ENCODE data around the gene RFK.
"Not testable (repeated sequence)": the region's sequence is repeated elsewhere in the genome, so short reads cannot be mapped to it uniquely, and the experiment has no call there.

The RFK gene

GRCh38 chr9:76373784-76374474 is 20.3 kb downstream of the RFK start:
- DNase-seq (ENCODE audit: low read depth in 1 of 2, low spot score in 1 of 2): no peak
- in situ Hi-C loops (cut with HindIII; ENCODE audit: low pct_unique_long_range_greater_than_20kb, low sequenced_read_pairs): no loop called here
- TF ChIP-seq JUND (IDR thresholded peaks at IDR 0.05; ENCODE audit: low read depth): no peak

- in situ Hi-C loops (cut with HindIII; ENCODE audit: low pct_unique_long_range_greater_than_20kb, low sequenced_read_pairs): no loop called here
- no peak for TF ChIP-seq JUND (IDR thresholded peaks at IDR 0.05; ENCODE audit: low read depth)
- no peak for DNase-seq (ENCODE audit: low read depth in 1 of 2, low spot score in 1 of 2)
These were observed 20.9 kb downstream of the RFK start for GRCh38 chr9:76373173-76373783.

DNA sequence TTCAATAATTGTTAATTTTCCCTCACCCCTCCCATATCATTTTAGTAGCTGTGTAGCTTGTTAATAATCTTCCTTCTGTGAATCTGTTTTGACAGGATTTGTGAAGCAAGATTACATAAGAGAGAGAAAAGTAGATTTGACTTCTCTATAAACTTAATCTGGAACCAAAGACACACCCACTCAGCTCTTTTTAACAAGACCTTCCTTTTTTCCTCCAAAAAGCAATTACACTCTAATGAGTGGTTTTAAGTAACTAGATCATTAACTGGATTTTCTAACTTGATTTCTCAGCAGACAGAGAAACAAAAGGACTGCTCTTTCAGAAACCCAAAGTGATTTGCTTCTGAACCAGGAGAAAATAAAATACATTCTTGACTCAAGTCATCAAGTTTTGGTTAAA is 21.9 kb downstream of the RFK start:
- DNase-seq (ENCODE audit: low read depth in 1 of 2, low spot score in 1 of 2): no peak
- TF ChIP-seq JUND (IDR thresholded peaks at IDR 0.05; ENCODE audit: low read depth): no peak
- in situ Hi-C loops (cut with HindIII; ENCODE audit: low pct_unique_long_range_greater_than_20kb, low sequenced_read_pairs): no loop called here

DNA sequence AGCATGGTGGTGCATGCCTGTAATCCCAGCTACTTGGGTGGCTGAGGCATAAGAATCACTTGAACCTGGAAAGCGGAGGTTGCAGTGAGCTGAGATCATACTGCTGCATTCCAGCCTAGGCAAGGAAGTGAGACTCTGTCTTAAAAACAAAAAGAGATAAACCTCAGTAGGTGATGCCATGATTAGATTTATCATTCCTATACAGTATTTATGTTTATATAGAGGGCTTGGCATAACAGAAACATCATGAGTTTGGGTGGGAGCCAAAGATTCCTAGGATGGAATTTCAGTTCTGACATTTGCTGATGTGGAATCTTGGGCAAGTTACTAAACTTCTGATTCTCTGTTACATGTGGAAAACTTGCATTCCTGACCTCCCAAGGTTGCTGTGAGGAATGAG is 22.3 kb downstream of the RFK start:
- in situ Hi-C loops (cut with HindIII; ENCODE audit: low pct_unique_long_range_greater_than_20kb, low sequenced_read_pairs): no loop called here
- no peak for TF ChIP-seq JUND (IDR thresholded peaks at IDR 0.05; ENCODE audit: low read depth)
- no peak for DNase-seq (ENCODE audit: low read depth in 1 of 2, low spot score in 1 of 2)

- no peak for TF ChIP-seq JUND (IDR thresholded peaks at IDR 0.05; ENCODE audit: low read depth)
- DNase-seq (ENCODE audit: low read depth in 1 of 2, low spot score in 1 of 2): no peak
- in situ Hi-C loops (cut with HindIII; ENCODE audit: low pct_unique_long_range_greater_than_20kb, low sequenced_read_pairs): no loop called here
These were observed 23.7 kb downstream of the RFK start for GRCh38 chr9:76370396-76371023.

GRCh38 chr9:76369583-76369982 is 24.6 kb downstream of the RFK start:
- peak in 1 of 2 experiments; percentile 55 for DNase-seq (ENCODE audit: low read depth in 1 of 2, low spot score in 1 of 2)
- TF ChIP-seq JUND (IDR thresholded peaks at IDR 0.05; ENCODE audit: low read depth): no peak
- in situ Hi-C loops (cut with HindIII; ENCODE audit: low pct_unique_long_range_greater_than_20kb, low sequenced_read_pairs): no loop called here

DNA sequence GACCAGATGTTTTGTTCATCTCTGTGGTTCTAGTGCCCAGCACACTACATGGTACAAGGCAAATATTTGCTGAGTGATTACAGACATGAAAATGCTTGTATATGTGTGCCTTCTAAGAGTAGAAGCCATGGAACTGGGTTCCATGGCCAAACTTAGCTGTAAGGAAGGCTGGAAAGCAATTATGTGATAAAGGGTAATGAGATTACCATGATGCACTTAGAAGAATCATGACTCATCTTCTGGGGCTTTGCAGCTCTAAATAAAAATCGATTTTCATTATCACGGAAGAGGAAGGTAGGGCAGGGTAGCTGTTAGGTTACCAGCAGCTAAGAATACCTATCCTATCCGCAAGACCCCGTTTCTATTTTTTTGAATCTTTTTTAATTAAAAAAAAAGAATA is 28.0 kb downstream of the RFK start:
- in situ Hi-C loops (cut with HindIII; ENCODE audit: low pct_unique_long_range_greater_than_20kb, low sequenced_read_pairs): no loop called here
- DNase-seq (ENCODE audit: low read depth in 1 of 2, low spot score in 1 of 2): no peak

GRCh38 chr9:76365028-76365427 is 29.2 kb downstream of the RFK start:
- in situ Hi-C loops (cut with HindIII; ENCODE audit: low pct_unique_long_range_greater_than_20kb, low sequenced_read_pairs): no loop called here
- DNase-seq (ENCODE audit: low read depth in 1 of 2, low spot score in 1 of 2): peak in 1 of 2 experiments; percentile 5
- TF ChIP-seq JUND (IDR thresholded peaks at IDR 0.05; ENCODE audit: low read depth): no peak

More for the DNA sequence above, 28.0 kb downstream of the RFK start:
- no peak for TF ChIP-seq JUND (IDR thresholded peaks at IDR 0.05; ENCODE audit: low read depth)

DNA sequence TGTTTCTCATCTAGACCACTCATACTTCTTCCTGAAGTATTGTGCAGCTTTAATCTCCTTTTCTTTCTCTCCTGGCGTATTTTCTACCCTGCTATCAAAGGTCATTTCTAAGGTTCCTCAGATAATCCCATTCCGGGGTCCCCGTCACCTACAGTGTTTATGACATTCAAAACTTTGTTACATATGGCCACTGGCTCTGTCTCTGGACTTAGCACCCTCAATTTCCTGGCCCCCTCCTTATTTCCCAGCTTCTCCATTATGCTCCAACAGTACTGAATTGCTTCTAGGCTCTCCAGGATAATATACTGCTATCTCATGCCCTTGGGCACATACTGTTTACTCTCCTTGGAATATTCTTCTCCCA is 31.2 kb downstream of the RFK start:
- in situ Hi-C loops (cut with HindIII; ENCODE audit: low pct_unique_long_range_greater_than_20kb, low sequenced_read_pairs): no loop called here
- no peak for TF ChIP-seq JUND (IDR thresholded peaks at IDR 0.05; ENCODE audit: low read depth)
- DNase-seq (ENCODE audit: low read depth in 1 of 2, low spot score in 1 of 2): no peak

DNA sequence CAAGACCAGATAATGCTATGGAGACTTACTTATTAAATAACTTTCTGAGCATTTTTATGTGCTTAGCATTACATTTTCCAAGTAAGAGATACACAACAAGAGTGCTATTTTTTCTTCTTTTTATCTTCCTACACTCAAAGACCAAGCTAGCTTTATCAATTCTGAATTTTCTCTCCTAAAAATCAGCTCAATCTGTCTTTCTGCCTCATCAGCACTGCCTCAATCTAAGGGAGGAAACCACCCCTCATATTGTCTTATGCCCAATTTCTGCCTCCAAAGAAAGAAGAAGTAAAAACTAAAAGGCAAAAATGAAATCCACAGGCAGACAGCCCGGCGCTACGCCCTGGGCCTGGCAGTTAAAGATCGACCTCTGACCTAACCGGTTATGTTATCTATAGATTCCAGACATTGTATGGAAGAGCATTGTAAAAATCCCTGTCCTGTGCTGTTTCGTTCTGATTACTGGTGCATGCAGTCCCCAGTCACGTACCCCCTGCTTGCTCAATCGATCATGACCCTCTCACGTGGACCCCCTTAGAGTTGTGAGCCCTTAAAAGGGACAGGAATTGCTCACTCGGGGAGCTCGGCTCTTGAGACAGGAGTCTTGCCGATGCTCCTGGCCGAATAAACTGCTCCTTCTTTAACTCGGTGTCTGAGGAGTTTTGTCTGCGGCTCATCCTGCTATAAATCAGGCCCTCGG is 31.7 kb downstream of the RFK start:
- in situ Hi-C loops (cut with HindIII; ENCODE audit: low pct_unique_long_range_greater_than_20kb, low sequenced_read_pairs); DNase-seq (ENCODE audit: low read depth in 1 of 2, low spot score in 1 of 2): not testable (repeated sequence)

- DNase-seq (ENCODE audit: low read depth in 1 of 2, low spot score in 1 of 2): no peak
- no peak for TF ChIP-seq JUND (IDR thresholded peaks at IDR 0.05; ENCODE audit: low read depth)
- in situ Hi-C loops (cut with HindIII; ENCODE audit: low pct_unique_long_range_greater_than_20kb, low sequenced_read_pairs): no loop called here
These were observed 34.5 kb downstream of the RFK start for GRCh38 chr9:76359766-76360165.

- no peak for DNase-seq (ENCODE audit: low read depth in 1 of 2, low spot score in 1 of 2)
- no peak for TF ChIP-seq JUND (IDR thresholded peaks at IDR 0.05; ENCODE audit: low read depth)
- in situ Hi-C loops (cut with HindIII; ENCODE audit: low pct_unique_long_range_greater_than_20kb, low sequenced_read_pairs): no loop called here
These were observed 34.9 kb downstream of the RFK start for GRCh38 chr9:76359365-76359764.

All from T47D (cell line).